ENCODE measurements around the gene CPAMD8. TPM values are rescaled to one million over a fixed set of nuclear protein-coding genes. Genes with fewer than 3 reads are reported as not detected.

The CPAMD8 gene
- total RNA-seq, 4 donors from 2014 or later: 0.72 to 8.2 (median 4.0) TPM

DNA sequence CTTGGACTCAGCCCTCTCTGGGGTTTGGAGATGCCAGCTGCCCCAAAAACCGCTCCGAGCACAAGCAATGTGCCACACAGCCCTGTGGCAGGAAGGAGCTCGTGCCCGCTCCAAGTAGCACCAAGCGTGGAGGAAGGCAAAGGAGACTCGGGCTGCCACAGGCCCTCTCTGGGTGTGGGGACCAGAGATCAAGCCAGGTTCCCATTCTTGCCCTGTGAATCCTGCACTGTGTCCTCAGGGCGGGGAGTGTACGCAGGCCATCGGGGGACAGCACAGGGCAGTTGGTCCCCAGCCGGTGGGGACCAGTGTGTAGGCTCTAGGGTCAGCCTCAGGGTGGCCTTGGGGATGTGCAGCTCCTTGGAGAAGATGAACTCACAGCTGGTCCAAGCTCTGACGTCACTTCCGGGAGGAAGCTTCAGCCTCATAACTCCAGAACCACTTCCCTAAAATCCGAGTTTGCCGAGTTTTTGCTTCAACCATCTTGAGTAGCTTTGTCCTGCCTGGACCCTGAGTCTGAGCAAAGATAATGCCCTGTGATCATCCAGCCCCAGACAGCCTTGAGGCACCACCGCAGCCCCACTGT, 9.3 kb upstream of the CPAMD8 start:
- 77 to 81% methylated on average over 14 of the region's 15 CpGs for WGBS, 2 donors
- Histone ChIP-seq H3K27me3 (peaks cover 0 to 46% (median 0%) of the 10 kb centered on the region in 4 donors), H3K4me1 (no peaks in the 10 kb centered on the region), H3K27ac (no peak overlapping the region), H3K4me3 (no peak overlapping the region), H3K9me3 (no peaks in the 10 kb centered on the region), H3K36me3 (no peaks in the 10 kb centered on the region)
- no peak for DNase-seq
- intact Hi-C loops (cut with DNase I): no loop called here
- TF ChIP-seq, protein P1, sequence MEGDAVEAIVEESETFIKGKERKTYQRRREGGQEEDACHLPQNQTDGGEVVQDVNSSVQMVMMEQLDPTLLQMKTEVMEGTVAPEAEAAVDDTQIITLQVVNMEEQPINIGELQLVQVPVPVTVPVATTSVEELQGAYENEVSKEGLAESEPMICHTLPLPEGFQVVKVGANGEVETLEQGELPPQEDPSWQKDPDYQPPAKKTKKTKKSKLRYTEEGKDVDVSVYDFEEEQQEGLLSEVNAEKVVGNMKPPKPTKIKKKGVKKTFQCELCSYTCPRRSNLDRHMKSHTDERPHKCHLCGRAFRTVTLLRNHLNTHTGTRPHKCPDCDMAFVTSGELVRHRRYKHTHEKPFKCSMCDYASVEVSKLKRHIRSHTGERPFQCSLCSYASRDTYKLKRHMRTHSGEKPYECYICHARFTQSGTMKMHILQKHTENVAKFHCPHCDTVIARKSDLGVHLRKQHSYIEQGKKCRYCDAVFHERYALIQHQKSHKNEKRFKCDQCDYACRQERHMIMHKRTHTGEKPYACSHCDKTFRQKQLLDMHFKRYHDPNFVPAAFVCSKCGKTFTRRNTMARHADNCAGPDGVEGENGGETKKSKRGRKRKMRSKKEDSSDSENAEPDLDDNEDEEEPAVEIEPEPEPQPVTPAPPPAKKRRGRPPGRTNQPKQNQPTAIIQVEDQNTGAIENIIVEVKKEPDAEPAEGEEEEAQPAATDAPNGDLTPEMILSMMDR (IDR thresholded peaks at IDR 0.05): no peak
- TF ChIP-seq POLR2A (IDR thresholded peaks at IDR 0.05): no peak

DNA sequence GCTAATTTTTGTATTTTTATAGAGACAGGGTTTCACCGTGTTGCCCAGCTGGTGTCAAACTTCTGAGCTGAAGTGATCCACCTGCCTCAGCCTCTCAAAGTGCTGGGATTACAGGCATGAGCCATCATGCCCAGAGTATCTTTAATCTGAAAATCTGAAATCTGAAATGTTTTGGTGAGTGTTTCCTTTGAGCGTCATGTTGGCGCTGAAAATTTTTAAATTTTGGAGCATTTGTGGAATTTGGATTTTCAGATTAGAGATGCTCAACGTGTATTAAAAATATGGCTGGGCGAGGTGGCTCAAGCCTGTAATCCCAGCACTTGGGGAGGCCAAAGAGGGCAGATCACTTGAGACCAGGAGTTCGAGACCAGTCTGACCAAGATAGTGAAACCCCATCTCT, 5.1 kb upstream of the CPAMD8 start:
- TF ChIP-seq POLR2A (IDR thresholded peaks at IDR 0.05): no peak
- TF ChIP-seq, protein P1 (IDR thresholded peaks at IDR 0.05): no peak
- H3K27ac ChIP-seq: no peak overlapping the region
- intact Hi-C loops (cut with DNase I): no loop called here
- H3K4me3 ChIP-seq: no peak overlapping the region
- peaks cover 0 to 52% (median 4%) of the 10 kb centered on the region in 4 donors for H3K27me3 ChIP-seq
- WGBS, 2 donors: 74 to 83% methylated on average over 6 of the region's 6 CpGs
- DNase-seq: no peak
- no peaks in the 10 kb centered on the region for H3K36me3 ChIP-seq
- no peaks in the 10 kb centered on the region for H3K9me3 ChIP-seq
- peaks cover 0 to 3% (median 0%) of the 10 kb centered on the region in 3 donors for H3K4me1 ChIP-seq

DNA sequence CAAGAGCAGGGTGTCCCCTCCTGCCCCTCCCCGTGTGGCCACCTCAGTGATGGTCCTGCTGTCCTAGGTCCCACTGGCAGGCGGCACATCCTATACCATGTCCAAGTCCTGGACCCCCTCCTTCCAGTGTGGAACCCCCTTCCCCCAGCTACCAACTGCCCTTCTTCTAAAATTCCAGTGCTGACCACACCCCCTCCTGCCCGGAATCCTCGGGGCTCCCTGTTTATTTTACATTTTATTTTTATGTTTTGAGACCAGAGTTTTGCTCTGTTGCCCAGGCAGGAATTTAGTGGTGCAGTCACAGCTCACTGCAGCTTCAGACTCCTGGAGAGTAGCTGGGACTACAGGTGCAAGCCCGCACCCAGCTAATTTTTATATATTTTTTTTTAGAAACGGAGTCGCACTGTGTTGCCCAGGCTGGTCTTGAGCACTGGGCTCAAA, 945 bp upstream of the CPAMD8 start:
- Histone ChIP-seq H3K4me1 (peaks cover 0 to 20% (median 0%) of the 10 kb centered on the region in 3 donors), H3K27ac (no peak overlapping the region), H3K36me3 (no peaks in the 10 kb centered on the region), H3K9me3 (peaks cover 0 to 17% (median 0%) of the 10 kb centered on the region in 3 donors), H3K4me3 (no peak overlapping the region), H3K27me3 (peaks cover 7 to 82% (median 9%) of the 10 kb centered on the region in 4 donors)
- DNase-seq: no peak
- WGBS, 2 donors: 58 to 68% methylated on average over 7 of the region's 7 CpGs
- no peak for TF ChIP-seq POLR2A (IDR thresholded peaks at IDR 0.05)
- TF ChIP-seq, protein P1 (IDR thresholded peaks at IDR 0.05): no peak
- intact Hi-C loops (cut with DNase I): no loop called here

DNA sequence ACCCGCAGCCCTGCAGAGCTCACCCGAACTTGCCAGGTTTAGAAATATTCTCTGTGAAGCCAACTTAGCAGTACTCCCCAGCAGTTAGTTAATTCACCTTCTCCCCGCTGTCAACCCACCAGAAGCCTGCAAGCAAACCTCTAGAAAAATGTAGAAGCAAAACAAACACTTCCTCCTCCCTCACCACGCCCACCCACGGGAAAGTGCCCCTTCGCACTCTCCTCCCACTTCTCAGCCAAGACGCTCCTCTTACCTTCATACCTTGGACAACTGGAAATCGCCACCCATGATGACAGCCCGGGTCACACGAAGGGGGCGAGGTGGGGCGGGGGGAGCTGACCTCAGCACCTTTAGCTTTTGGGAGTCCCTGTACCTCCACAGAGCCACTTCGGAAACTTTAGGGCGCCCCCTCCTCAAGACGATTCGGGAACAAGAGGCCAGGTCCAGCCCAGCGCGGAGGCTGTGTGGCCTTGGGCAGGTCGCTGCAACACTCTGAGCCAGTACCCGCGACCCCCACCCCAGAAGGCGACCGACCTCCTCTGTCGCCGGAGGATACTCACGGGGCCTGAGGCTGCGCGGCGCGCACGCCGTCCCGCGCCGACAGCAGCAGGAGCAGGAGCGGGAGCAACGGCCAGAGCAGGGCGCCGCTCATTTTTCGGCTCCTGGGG, 485 bp downstream of the CPAMD8 start:
- Histone ChIP-seq H3K4me3 (peak overlapping the region in 2 of 4 donors; percentile 23 to 29), H3K27ac (no peak overlapping the region)

More for the DNA sequence above, 485 bp downstream of the CPAMD8 start:
- TF ChIP-seq POLR2A (IDR thresholded peaks at IDR 0.05): no peak
- TF ChIP-seq, protein P1 (IDR thresholded peaks at IDR 0.05): no peak
- no peak for DNase-seq
- intact Hi-C loops (cut with DNase I): no loop called here
- WGBS, 2 donors: 0 to 6% methylated on average over 6 of the region's 40 CpGs
- Histone ChIP-seq H3K4me1 (peaks cover 0 to 20% (median 0%) of the 10 kb centered on the region in 3 donors), H3K9me3 (peaks cover 0 to 20% (median 0%) of the 10 kb centered on the region in 3 donors), H3K36me3 (no peaks in the 10 kb centered on the region), H3K27me3 (peaks cover 7 to 88% (median 9%) of the 10 kb centered on the region in 4 donors)
